Skeletal muscle satellite cell (primary cell): ENCODE results near the gene SMARCA4.

Source experiments
- H3K27me3 ChIP-seq: 2 replicates; pipeline ENCODE4 v1.7.0; 2013; ENCODE audit warnings: low read length; ENCODE audit not compliant: control insufficient read depth, insufficient read depth
- H3K36me3 ChIP-seq: 2 replicates; pipeline ENCODE4 v1.7.0; 2013; ENCODE audit warnings: mild to moderate bottlenecking, control low read depth, low read length; ENCODE audit not compliant: insufficient read depth
- H3K4me1 ChIP-seq: 2 replicates; pipeline ENCODE4 v1.7.0; 2013; ENCODE audit warnings: low read length; ENCODE audit not compliant: control insufficient read depth, insufficient read depth
- H3K4me2 ChIP-seq: 2 replicates; pipeline ENCODE4 v1.7.0; 2013; ENCODE audit warnings: mild to moderate bottlenecking, low read length
- H3K4me3 ChIP-seq: 2 replicates; pipeline ENCODE4 v1.7.0; 2013; ENCODE audit warnings: low read length
- H3K9ac ChIP-seq: 2 replicates; pipeline ENCODE4 v1.7.0; 2013; ENCODE audit warnings: mild to moderate bottlenecking, low read depth, low read length, moderate library complexity
- H3K9me3 ChIP-seq: replicated peaks from 2 replicates; pipeline ENCODE4 v1.7.0; 2013; ENCODE audit warnings: mild to moderate bottlenecking, control low read depth, low read length

Gene SMARCA4

GRCh38 chr19:11007385-11007784 lies 46.6 kb downstream of the SMARCA4 start:
- no peaks in the 10 kb centered on the region for H3K27me3 ChIP-seq
- no peak overlapping the region for H3K9ac ChIP-seq
- H3K9me3 ChIP-seq = no peaks in the 10 kb centered on the region
- H3K36me3 ChIP-seq = peaks cover 59% of the 10 kb centered on the region
- no peaks in the 10 kb centered on the region for H3K4me1 ChIP-seq
- no peak overlapping the region for H3K4me2 ChIP-seq
- H3K4me3 ChIP-seq = no peak overlapping the region

GRCh38 chr19:11007962-11008532 lies 47.2 kb downstream of the SMARCA4 start:
- Histone ChIP-seq H3K36me3 (peaks cover 60% of the 10 kb centered on the region), H3K4me3 (no peak overlapping the region), H3K27me3 (no peaks in the 10 kb centered on the region), H3K4me1 (no peaks in the 10 kb centered on the region), H3K4me2 (no peak overlapping the region), H3K9ac (no peak overlapping the region), H3K9me3 (no peaks in the 10 kb centered on the region)

- Histone ChIP-seq H3K9ac (no peak overlapping the region), H3K27me3 (no peaks in the 10 kb centered on the region), H3K9me3 (no peaks in the 10 kb centered on the region), H3K36me3 (peaks cover 70% of the 10 kb centered on the region), H3K4me1 (no peaks in the 10 kb centered on the region), H3K4me2 (no peak overlapping the region), H3K4me3 (no peak overlapping the region)
These were observed 49.2 kb downstream of the SMARCA4 start for GRCh38 chr19:11010041-11010440.

- Histone ChIP-seq H3K9me3 (no peaks in the 10 kb centered on the region), H3K9ac (no peak overlapping the region)
These were observed 51.7 kb downstream of the SMARCA4 start for GRCh38 chr19:11012507-11012906.

GRCh38 chr19:11013771-11014170 lies 52.9 kb downstream of the SMARCA4 start:
- peaks cover 78% of the 10 kb centered on the region for H3K36me3 ChIP-seq

More at GRCh38 chr19:11012507-11012906, 51.7 kb downstream of the SMARCA4 start:
- Histone ChIP-seq H3K4me2 (no peak overlapping the region), H3K36me3 (peaks cover 78% of the 10 kb centered on the region), H3K27me3 (no peaks in the 10 kb centered on the region), H3K4me1 (no peaks in the 10 kb centered on the region), H3K4me3 (no peak overlapping the region)

GRCh38 chr19:11014403-11014911 lies 53.6 kb downstream of the SMARCA4 start:
- no peak overlapping the region for H3K4me2 ChIP-seq
- H3K9me3 ChIP-seq = no peaks in the 10 kb centered on the region
- peaks cover 85% of the 10 kb centered on the region for H3K36me3 ChIP-seq
- H3K27me3 ChIP-seq = no peaks in the 10 kb centered on the region
- no peak overlapping the region for H3K4me3 ChIP-seq
- H3K9ac ChIP-seq = no peak overlapping the region
- H3K4me1 ChIP-seq = peaks cover 8% of the 10 kb centered on the region

More at GRCh38 chr19:11013771-11014170, 52.9 kb downstream of the SMARCA4 start:
- H3K4me3 ChIP-seq = no peak overlapping the region
- H3K4me1 ChIP-seq = peaks cover 8% of the 10 kb centered on the region
- H3K9me3 ChIP-seq = no peaks in the 10 kb centered on the region
- H3K27me3 ChIP-seq = no peaks in the 10 kb centered on the region
- H3K9ac ChIP-seq = no peak overlapping the region
- H3K4me2 ChIP-seq = no peak overlapping the region

- H3K9me3 ChIP-seq = no peaks in the 10 kb centered on the region
- no peaks in the 10 kb centered on the region for H3K27me3 ChIP-seq
- H3K4me3 ChIP-seq = no peak overlapping the region
- H3K4me2 ChIP-seq = no peak overlapping the region
- no peak overlapping the region for H3K9ac ChIP-seq
- H3K36me3 ChIP-seq = peaks cover 89% of the 10 kb centered on the region
- H3K4me1 ChIP-seq = peaks cover 8% of the 10 kb centered on the region
These were observed 55.8 kb downstream of the SMARCA4 start for GRCh38 chr19:11016631-11017030.

- peaks cover 8% of the 10 kb centered on the region for H3K4me1 ChIP-seq
- no peak overlapping the region for H3K9ac ChIP-seq
These were observed 56.6 kb downstream of the SMARCA4 start for GRCh38 chr19:11017275-11018035.

GRCh38 chr19:11018179-11018578 lies 57.3 kb downstream of the SMARCA4 start:
- Histone ChIP-seq H3K36me3 (peaks cover 90% of the 10 kb centered on the region), H3K9me3 (no peaks in the 10 kb centered on the region), H3K4me2 (no peak overlapping the region), H3K4me3 (no peak overlapping the region), H3K4me1 (peaks cover 8% of the 10 kb centered on the region), H3K9ac (no peak overlapping the region), H3K27me3 (no peaks in the 10 kb centered on the region)

More at GRCh38 chr19:11017275-11018035, 56.6 kb downstream of the SMARCA4 start:
- H3K9me3 ChIP-seq = no peaks in the 10 kb centered on the region
- H3K27me3 ChIP-seq = no peaks in the 10 kb centered on the region
- no peak overlapping the region for H3K4me2 ChIP-seq
- H3K4me3 ChIP-seq = no peak overlapping the region
- H3K36me3 ChIP-seq = peaks cover 90% of the 10 kb centered on the region

- H3K4me2 ChIP-seq = no peak overlapping the region
- H3K4me1 ChIP-seq = peaks cover 8% of the 10 kb centered on the region
- no peaks in the 10 kb centered on the region for H3K27me3 ChIP-seq
- H3K36me3 ChIP-seq = peaks cover 90% of the 10 kb centered on the region
- no peaks in the 10 kb centered on the region for H3K9me3 ChIP-seq
- no peak overlapping the region for H3K9ac ChIP-seq
- H3K4me3 ChIP-seq = no peak overlapping the region
These were observed 57.9 kb downstream of the SMARCA4 start for GRCh38 chr19:11018763-11019162.

GRCh38 chr19:11019262-11019661 lies 58.4 kb downstream of the SMARCA4 start:
- peaks cover 12% of the 10 kb centered on the region for H3K4me1 ChIP-seq
- no peak overlapping the region for H3K4me3 ChIP-seq
- H3K36me3 ChIP-seq = peaks cover 90% of the 10 kb centered on the region
- no peaks in the 10 kb centered on the region for H3K27me3 ChIP-seq
- H3K9me3 ChIP-seq = no peaks in the 10 kb centered on the region
- H3K4me2 ChIP-seq = no peak overlapping the region
- no peak overlapping the region for H3K9ac ChIP-seq
